HCT116 (cell line): ENCODE results near the gene APBB1IP. TPM values are rescaled to one million over a fixed set of nuclear protein-coding genes. Genes with fewer than 3 reads are reported as not detected.

Experiments used
- ATAC-seq: fragments of 200-7000 bp; cut with Tn5 transposase; 2 replicates; pipeline ENCODE4 v1.9.1; 2020; ENCODE audit warnings: mild to moderate bottlenecking, moderate library complexity
- BruUV-seq: library from RNA; stranded (reverse); fragments of 400-500 nt; replicated peaks from 2 replicates; lab custom pipeline; 2021; lab: Mats Ljungman, UMichigan
- CTCF ChIA-PET: fragments of 300-600 bp; sonication (Branson Sonifier 250); formaldehyde crosslinking; loops from one replicate; lab custom pipeline; 2021; ENCODE audit warnings: antibody characterized with exemption; lab: Charles Lee
- POLR2A ChIA-PET: fragments of 300-600, 350-600 bp; sonication (Branson Sonifier 250); formaldehyde crosslinking; loops from one replicate; lab custom pipeline; 2021; ENCODE audit warnings: antibody characterized with exemption; lab: Charles Lee
- RAD21 ChIA-PET, 2 experiments: fragments of 300-600 bp; sonication (Branson Sonifier 250); formaldehyde crosslinking; loops; one replicate each; lab custom pipeline; 2023; ENCODE audit warnings: low total read pairs in 2 of 2; ENCODE audit not compliant: uncharacterized antibody in 2 of 2, unreplicated experiment in 2 of 2, low non-redundant PET in 1 of 2; lab: Charles Lee
- DNase-seq: peaks from one replicate; pipeline ENCODE4 v3.0.0-alpha.2; 2010; ENCODE audit warnings: low read depth, low spot score
- H2AFZ ChIP-seq: fragments of 200-600 bp; shearing (Covaris generic), sonication (generic); 2 replicates; pipeline ENCODE4 v1.6.1; 2017; ENCODE audit warnings: low read depth, mixed run types, mixed read lengths, antibody characterized with exemption, low read length; ENCODE audit not compliant: poor library complexity, severe bottlenecking
- H3K27ac ChIP-seq: 2 replicates; pipeline ENCODE4 v1.5.1; 2012; ENCODE audit warnings: low read depth, low read length
- H3K27me3 ChIP-seq: fragments of 200-600 bp; sonication (generic); 2 replicates; pipeline ENCODE4 v1.6.1; 2016; ENCODE audit warnings: mixed run types, low read length, mixed read lengths; ENCODE audit not compliant: insufficient read depth
- H3K36me3 ChIP-seq, 2 experiments: fragments of 200-500 bp in 1 of 2; fragments of 200-600 bp in 1 of 2; sonication (Bioruptor generic) in 1 of 2; sonication (generic) in 1 of 2; 2 replicates each; pipeline versions ENCODE4 v1.5.1 to v1.6.1; 2014 to 2016; ENCODE audit warnings: low read length in 2 of 2, inconsistent platforms in 1 of 2, mixed read lengths in 1 of 2, mixed run types in 1 of 2; ENCODE audit not compliant: insufficient read depth in 2 of 2, control insufficient read depth in 1 of 2
- H3K4me1 ChIP-seq, 2 experiments: fragments of 200-600 bp in 1 of 2; sonication (generic) in 1 of 2; 2 replicates each; pipeline versions ENCODE4 v1.5.1 to v1.6.1; 2012 to 2017; ENCODE audit warnings: low read length in 2 of 2, inconsistent platforms in 1 of 2, mild to moderate bottlenecking in 1 of 2, mixed read lengths in 1 of 2, mixed run types in 1 of 2, moderate library complexity in 1 of 2; ENCODE audit not compliant: insufficient read depth in 2 of 2, control insufficient read depth in 1 of 2
- H3K4me2 ChIP-seq: fragments of 200-600 bp; sonication (generic); 2 replicates; pipeline ENCODE4 v1.6.1; 2017; ENCODE audit warnings: mixed run types, low read length, mixed read lengths
- H3K4me3 ChIP-seq, 2 experiments: fragments of 200-600 bp in 1 of 2; sonication (generic) in 1 of 2; replicated peaks in 1 of 2; 2 replicates each; pipeline ENCODE4 v1.5.1; 2011 to 2016; ENCODE audit warnings: low read length in 2 of 2, control low read depth in 1 of 2, low read depth in 1 of 2, mild to moderate bottlenecking in 1 of 2, mixed read lengths in 1 of 2, mixed run types in 1 of 2
- H3K79me2 ChIP-seq: fragments of 200-600 bp; sonication (generic); 2 replicates; pipeline ENCODE4 v1.6.1; 2017; ENCODE audit warnings: mild to moderate bottlenecking, mixed run types, low read length, moderate library complexity, mixed read lengths; ENCODE audit not compliant: insufficient read depth
- H3K9ac ChIP-seq: fragments of 200-600 bp; sonication (generic); 2 replicates; pipeline ENCODE4 v1.6.1; 2016; ENCODE audit warnings: low read length, mixed read lengths
- H3K9me2 ChIP-seq: fragments of 200-600 bp; sonication (generic), shearing (Covaris generic); 2 replicates; pipeline ENCODE4 v1.6.1; 2017; ENCODE audit warnings: mixed run types, mild to moderate bottlenecking, moderate library complexity; ENCODE audit not compliant: insufficient read depth
- H3K9me3 ChIP-seq, 2 experiments: fragments of 200-500 bp in 1 of 2; fragments of 200-600 bp in 1 of 2; sonication (Bioruptor generic) in 1 of 2; sonication (generic) in 1 of 2; 2 replicates each; pipeline ENCODE4 v1.6.1; 2014 to 2017; ENCODE audit warnings: low read length in 2 of 2, mixed read lengths in 2 of 2, inconsistent platforms in 1 of 2, low read depth in 1 of 2, mild to moderate bottlenecking in 1 of 2, mixed run types in 1 of 2, moderate library complexity in 1 of 2; ENCODE audit not compliant: control insufficient read depth in 1 of 2, insufficient read depth in 1 of 2
- H4K20me1 ChIP-seq: fragments of 200-600 bp; sonication (generic), shearing (Covaris generic); 2 replicates; pipeline ENCODE4 v1.6.1; 2017; ENCODE audit warnings: mixed run types, mild to moderate bottlenecking, moderate library complexity; ENCODE audit not compliant: insufficient read depth
- EGR1 ChIP-seq: IDR thresholded peaks from 2 replicates; pipeline ENCODE4 v1.6.1; 2012; ENCODE audit warnings: low read depth
- EZH2 ChIP-seq: fragments of 200-600 bp; sonication (generic); IDR thresholded peaks from 2 replicates; pipeline ENCODE4 v1.6.1; 2017; ENCODE audit warnings: antibody characterized with exemption, mixed run types
- FOSL1 ChIP-seq: IDR thresholded peaks from 2 replicates; pipeline ENCODE4 v1.6.1; 2012; ENCODE audit warnings: low read depth
- JUND ChIP-seq: IDR thresholded peaks from 2 replicates; pipeline ENCODE4 v1.6.1; 2012
- POLR2AphosphoS5 ChIP-seq: IDR thresholded peaks from 2 replicates; pipeline ENCODE4 v1.6.1; 2011; ENCODE audit warnings: mild to moderate bottlenecking, low read depth, low read length, moderate library complexity
- RAD21 ChIP-seq: IDR thresholded peaks from 2 replicates; pipeline ENCODE4 v1.6.1; 2012; ENCODE audit warnings: low read depth, mild to moderate bottlenecking
- SIN3A ChIP-seq: IDR thresholded peaks from 2 replicates; pipeline ENCODE4 v1.6.1; 2012; ENCODE audit warnings: low read depth
- SP1 ChIP-seq: IDR thresholded peaks from 2 replicates; pipeline ENCODE4 v1.6.1; 2012; ENCODE audit warnings: low read depth
- intact Hi-C: fragments of 100-400 bp; cut with micrococcal nuclease; formaldehyde crosslinking; loops from 2 replicates; pipeline ENCODE4 v1.10.0; 2022
- total RNA-seq: library from RNA; stranded (reverse); gene quantifications from one replicate; pipeline ENCODE4 v1.2.1, GENCODE V29; 2021; ENCODE audit not compliant: unreplicated experiment
- TF ChIP-seq, protein P1 (sequence below): IDR thresholded peaks from 2 replicates; pipeline ENCODE4 v1.6.1; 2012; ENCODE audit warnings: low read depth

The APBB1IP gene
- total RNA-seq, 1 experiment from 2014 or later: 0.27 TPM

- no peaks in the 10 kb centered on the region for H3K9me2 ChIP-seq
- H3K36me3 ChIP-seq: no peaks in the 10 kb centered on the region
- DNase-seq (no peak), ATAC-seq (no peak)
- H3K9me3 ChIP-seq: no peaks in the 10 kb centered on the region
- H3K4me2 ChIP-seq: no peak overlapping the region
- intact Hi-C loops: no loop called here
- H3K4me3 ChIP-seq: no peak overlapping the region
- no peaks in the 10 kb centered on the region for H4K20me1 ChIP-seq
- peaks cover 55% of the 10 kb centered on the region for H3K27me3 ChIP-seq
- ChIA-PET RAD21 (no interaction called here), POLR2A (no interaction called here), CTCF (interaction anchor here (0.7 kb wide), 1 partner anchor 73 kb away, joined by 3 read pairs; no protein-coding TSS in a partner anchor)
- no TSS peak for BruUV-seq
- no peak overlapping the region for H3K27ac ChIP-seq
- TF ChIP-seq EGR1 (no peak), EZH2 (no peak)
- TF ChIP-seq, protein P1, sequence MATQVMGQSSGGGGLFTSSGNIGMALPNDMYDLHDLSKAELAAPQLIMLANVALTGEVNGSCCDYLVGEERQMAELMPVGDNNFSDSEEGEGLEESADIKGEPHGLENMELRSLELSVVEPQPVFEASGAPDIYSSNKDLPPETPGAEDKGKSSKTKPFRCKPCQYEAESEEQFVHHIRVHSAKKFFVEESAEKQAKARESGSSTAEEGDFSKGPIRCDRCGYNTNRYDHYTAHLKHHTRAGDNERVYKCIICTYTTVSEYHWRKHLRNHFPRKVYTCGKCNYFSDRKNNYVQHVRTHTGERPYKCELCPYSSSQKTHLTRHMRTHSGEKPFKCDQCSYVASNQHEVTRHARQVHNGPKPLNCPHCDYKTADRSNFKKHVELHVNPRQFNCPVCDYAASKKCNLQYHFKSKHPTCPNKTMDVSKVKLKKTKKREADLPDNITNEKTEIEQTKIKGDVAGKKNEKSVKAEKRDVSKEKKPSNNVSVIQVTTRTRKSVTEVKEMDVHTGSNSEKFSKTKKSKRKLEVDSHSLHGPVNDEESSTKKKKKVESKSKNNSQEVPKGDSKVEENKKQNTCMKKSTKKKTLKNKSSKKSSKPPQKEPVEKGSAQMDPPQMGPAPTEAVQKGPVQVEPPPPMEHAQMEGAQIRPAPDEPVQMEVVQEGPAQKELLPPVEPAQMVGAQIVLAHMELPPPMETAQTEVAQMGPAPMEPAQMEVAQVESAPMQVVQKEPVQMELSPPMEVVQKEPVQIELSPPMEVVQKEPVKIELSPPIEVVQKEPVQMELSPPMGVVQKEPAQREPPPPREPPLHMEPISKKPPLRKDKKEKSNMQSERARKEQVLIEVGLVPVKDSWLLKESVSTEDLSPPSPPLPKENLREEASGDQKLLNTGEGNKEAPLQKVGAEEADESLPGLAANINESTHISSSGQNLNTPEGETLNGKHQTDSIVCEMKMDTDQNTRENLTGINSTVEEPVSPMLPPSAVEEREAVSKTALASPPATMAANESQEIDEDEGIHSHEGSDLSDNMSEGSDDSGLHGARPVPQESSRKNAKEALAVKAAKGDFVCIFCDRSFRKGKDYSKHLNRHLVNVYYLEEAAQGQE: no peak
- H2AFZ ChIP-seq: no peak overlapping the region
- H3K9ac ChIP-seq: no peak overlapping the region
- no peaks in the 10 kb centered on the region for H3K4me1 ChIP-seq
- H3K79me2 ChIP-seq: no peaks in the 10 kb centered on the region
These were observed 29.2 kb upstream of the APBB1IP start for GRCh38 chr10:26408858-26409494.

DNA sequence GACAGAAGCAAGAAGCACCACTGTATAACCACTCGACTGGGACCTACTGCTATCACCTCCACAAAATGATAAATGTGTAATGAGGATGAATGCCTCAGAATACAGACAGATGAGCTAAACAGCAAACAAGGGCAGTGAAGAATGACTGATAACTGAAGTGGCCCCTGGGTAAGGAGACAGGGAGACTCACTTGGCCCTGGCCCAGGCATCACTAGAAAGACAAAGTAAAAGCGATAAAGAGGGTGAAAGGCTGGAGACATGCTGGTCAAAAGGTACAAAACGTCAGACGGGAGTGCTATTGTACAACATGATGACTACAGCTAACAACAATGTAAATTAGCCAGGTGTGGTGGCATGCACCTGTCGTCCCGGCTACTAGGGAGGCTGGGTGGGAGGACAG is 27.8 kb upstream of the APBB1IP start:
- no peaks in the 10 kb centered on the region for H3K79me2 ChIP-seq
- H3K27me3 ChIP-seq: peaks cover 53% of the 10 kb centered on the region
- H3K9me3 ChIP-seq: no peaks in the 10 kb centered on the region
- no TSS peak for BruUV-seq
- H3K9me2 ChIP-seq: no peaks in the 10 kb centered on the region
- H3K4me1 ChIP-seq: no peaks in the 10 kb centered on the region
- TF ChIP-seq JUND (no peak), RAD21 (no peak), POLR2AphosphoS5 (no peak), SP1 (no peak), FOSL1 (no peak), SIN3A (no peak)
- TF ChIP-seq, all 23 proteins: peak for 0
- no peak overlapping the region for H2AFZ ChIP-seq
- no peaks in the 10 kb centered on the region for H3K36me3 ChIP-seq
- no peaks in the 10 kb centered on the region for H4K20me1 ChIP-seq
- ChIA-PET CTCF (no interaction called here), POLR2A (no interaction called here), RAD21 (no interaction called here)
- H3K4me2 ChIP-seq: no peak overlapping the region
- no peak for DNase-seq
- intact Hi-C loops: no loop called here
- no peak overlapping the region for H3K27ac ChIP-seq
- H3K4me3 ChIP-seq: no peak overlapping the region
- no peak for ATAC-seq
- no peak overlapping the region for H3K9ac ChIP-seq
